ENCODE data around the gene CWC25. TPM values are rescaled to one million over a fixed set of nuclear protein-coding genes. Genes with fewer than 3 reads are reported as not detected.

The CWC25 gene
- total and polyA plus RNA-seq, 2 of the 13 experiments (the other 11 are each of a cell fraction or from before 2014, with no cell fraction given), result 15.6 to 22.7 TPM

- TF ChIP-seq, protein P1, sequence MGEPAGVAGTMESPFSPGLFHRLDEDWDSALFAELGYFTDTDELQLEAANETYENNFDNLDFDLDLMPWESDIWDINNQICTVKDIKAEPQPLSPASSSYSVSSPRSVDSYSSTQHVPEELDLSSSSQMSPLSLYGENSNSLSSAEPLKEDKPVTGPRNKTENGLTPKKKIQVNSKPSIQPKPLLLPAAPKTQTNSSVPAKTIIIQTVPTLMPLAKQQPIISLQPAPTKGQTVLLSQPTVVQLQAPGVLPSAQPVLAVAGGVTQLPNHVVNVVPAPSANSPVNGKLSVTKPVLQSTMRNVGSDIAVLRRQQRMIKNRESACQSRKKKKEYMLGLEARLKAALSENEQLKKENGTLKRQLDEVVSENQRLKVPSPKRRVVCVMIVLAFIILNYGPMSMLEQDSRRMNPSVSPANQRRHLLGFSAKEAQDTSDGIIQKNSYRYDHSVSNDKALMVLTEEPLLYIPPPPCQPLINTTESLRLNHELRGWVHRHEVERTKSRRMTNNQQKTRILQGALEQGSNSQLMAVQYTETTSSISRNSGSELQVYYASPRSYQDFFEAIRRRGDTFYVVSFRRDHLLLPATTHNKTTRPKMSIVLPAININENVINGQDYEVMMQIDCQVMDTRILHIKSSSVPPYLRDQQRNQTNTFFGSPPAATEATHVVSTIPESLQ (CRISPR knock-in tag; conservative IDR thresholded peaks at IDR 0.05), result no peak
- TF ChIP-seq FOXP1 (IDR thresholded peaks at IDR 0.05), result no peak
- no peak for TF ChIP-seq FOXP1 (CRISPR knock-in tag; IDR thresholded peaks at IDR 0.05)
- TF ChIP-seq, protein P2, sequence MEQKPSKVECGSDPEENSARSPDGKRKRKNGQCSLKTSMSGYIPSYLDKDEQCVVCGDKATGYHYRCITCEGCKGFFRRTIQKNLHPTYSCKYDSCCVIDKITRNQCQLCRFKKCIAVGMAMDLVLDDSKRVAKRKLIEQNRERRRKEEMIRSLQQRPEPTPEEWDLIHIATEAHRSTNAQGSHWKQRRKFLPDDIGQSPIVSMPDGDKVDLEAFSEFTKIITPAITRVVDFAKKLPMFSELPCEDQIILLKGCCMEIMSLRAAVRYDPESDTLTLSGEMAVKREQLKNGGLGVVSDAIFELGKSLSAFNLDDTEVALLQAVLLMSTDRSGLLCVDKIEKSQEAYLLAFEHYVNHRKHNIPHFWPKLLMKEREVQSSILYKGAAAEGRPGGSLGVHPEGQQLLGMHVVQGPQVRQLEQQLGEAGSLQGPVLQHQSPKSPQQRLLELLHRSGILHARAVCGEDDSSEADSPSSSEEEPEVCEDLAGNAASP (CRISPR knock-in tag; IDR thresholded peaks at IDR 0.05; ENCODE audit: borderline replicate concordance), result no peak
- TF ChIP-seq BRCA1 (CRISPR knock-in tag; IDR thresholded peaks at IDR 0.05), result no peak
- peak; percentile 89; the same call in 1 of the 2 replicates for TF ChIP-seq KAT7 (CRISPR knock-in tag; IDR thresholded peaks at IDR 0.05; ENCODE audit: borderline replicate concordance)
- no peak for TF ChIP-seq ATAD3A (CRISPR knock-in tag; IDR thresholded peaks at IDR 0.05)
- no peak for TF ChIP-seq PAX8 (CRISPR knock-in tag; IDR thresholded peaks at IDR 0.05; ENCODE audit: borderline replicate concordance)
- no peak for TF ChIP-seq GABPA (IDR thresholded peaks at IDR 0.05; ENCODE audit: low read depth, low read length)
- no peak for TF ChIP-seq GABPA (CRISPR knock-in tag; IDR thresholded peaks at IDR 0.05; ENCODE audit: low read depth)
- no peak for TF ChIP-seq RERE (CRISPR knock-in tag; IDR thresholded peaks at IDR 0.05; ENCODE audit: low read depth)
- TF ChIP-seq ZNF841 (CRISPR knock-in tag; IDR thresholded peaks at IDR 0.05; ENCODE audit: borderline replicate concordance), result no peak
- peak; percentile 26; the same call in 1 of the 2 replicates for TF ChIP-seq SKIL (CRISPR knock-in tag; IDR thresholded peaks at IDR 0.05; ENCODE audit: borderline replicate concordance)
- no peak for TF ChIP-seq PPARG (CRISPR knock-in tag; conservative IDR thresholded peaks at IDR 0.05)
- no peak for TF ChIP-seq ZNF672 (CRISPR knock-in tag; IDR thresholded peaks at IDR 0.05)
- peak; percentile 38; the same call in 1 of the 2 replicates for TF ChIP-seq ZNF501 (CRISPR knock-in tag; IDR thresholded peaks at IDR 0.05)
- TF ChIP-seq BHLHE40 (IDR thresholded peaks at IDR 0.05; ENCODE audit: low read length), result no peak
Observed at GRCh38 chr17:38798614-38799500, 26.3 kb downstream of the CWC25 start (continued).

Measured in HepG2 (cell line).